ENCODE results near the gene BOLA2B.
"Not testable (repeated sequence)": the region's sequence is repeated elsewhere in the genome, so short reads cannot be mapped to it uniquely, and the experiment has no call there.

BOLA2B gene

DNA sequence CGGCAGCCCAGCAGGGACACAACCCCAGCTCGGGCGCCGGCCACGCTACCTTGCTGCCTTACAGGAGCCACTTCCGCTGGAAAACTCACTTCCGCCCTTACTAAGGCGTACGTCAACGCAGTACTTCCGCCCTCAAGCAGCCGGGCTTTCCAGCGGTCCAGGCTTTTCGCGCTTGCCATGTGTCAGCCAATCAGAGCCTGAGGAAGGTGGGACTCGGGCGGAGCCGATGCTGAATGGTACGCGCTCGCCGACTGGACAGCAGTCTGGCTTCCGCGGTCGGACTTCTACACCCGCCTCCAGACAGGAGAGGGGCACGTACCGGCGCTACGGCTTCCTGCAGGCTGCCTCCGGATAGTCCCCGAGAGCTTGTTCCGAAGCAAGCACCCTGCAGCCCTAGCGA lies at the start of gene BOLA2B, which contains the start of gene SLX1A:
Gene BOLA2B, minus strand, starts transcription at position 52 of the 400 bp plus-strand sequence. CDS start 71 bp downstream, outside the sequence.
Gene SLX1A, plus strand, starts transcription at position 261 of the 400 bp plus-strand sequence. CDS start 210 bp downstream, outside the sequence.
- not testable (repeated sequence) for DNase-seq

DNA sequence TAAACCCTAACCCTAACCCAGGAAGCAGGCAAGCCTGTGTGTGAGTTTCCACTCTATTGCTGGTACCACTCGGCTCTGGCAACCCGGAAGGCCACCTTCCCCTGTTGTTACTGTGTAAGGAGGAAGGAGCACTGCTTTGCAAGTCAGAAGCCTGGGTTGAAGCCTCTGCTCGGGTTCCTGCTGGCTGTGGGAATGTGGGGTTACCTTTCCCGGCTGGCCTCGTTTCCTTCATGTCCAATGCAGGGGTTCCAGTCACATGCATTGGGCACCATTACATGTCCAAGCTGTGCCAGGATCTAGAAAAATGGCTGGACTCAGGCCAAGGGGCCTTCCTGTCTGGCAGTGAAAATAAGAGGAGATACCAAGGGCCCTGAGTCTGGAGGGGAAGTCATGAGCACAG lies 23.6 kb upstream of the BOLA2B start:
- peak in 1 of 2 experiments; percentile 0 for DNase-seq

DNA sequence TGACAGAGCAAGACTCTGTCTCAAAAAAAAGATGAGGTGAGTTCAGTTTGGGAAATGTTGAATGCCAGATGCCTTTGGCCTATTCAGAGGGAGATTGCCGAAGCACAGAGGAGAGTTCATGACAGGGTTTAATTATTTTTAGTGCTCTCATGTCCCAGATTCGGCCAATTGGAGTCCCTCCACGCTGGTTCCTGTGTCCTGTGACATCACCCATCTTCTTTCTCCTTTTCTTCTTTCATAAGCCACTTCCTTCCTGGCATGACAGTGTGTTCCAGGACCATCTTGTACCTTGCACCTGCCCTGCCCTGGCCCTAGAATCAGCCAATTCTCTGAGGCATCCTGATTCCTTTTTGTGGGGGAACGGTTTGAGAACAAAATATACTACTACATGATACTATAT lies 17.9 kb upstream of the BOLA2B start:
- DNase-seq: not testable (repeated sequence)

DNA sequence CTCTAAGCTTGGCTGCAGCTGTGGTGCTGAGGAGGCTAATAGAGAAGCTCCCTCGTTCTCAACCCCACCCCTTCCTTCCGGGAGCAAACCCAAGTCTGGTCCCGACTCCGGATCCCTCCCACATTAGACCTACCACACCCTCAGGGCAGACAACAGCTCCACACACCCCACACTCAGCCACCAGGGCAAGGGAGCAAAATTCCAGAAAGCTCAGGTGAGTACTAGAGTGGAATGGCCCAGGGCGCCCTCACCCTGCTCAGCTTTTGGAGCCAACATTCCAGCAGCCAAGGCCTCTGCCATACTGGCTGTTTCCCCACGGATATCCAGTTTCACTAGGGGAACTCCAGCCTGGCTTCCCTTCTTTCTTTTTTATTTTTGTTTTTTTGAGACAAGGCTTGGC lies 15.6 kb upstream of the BOLA2B start:
- DNase-seq: peak; percentile 29 to 37

DNA sequence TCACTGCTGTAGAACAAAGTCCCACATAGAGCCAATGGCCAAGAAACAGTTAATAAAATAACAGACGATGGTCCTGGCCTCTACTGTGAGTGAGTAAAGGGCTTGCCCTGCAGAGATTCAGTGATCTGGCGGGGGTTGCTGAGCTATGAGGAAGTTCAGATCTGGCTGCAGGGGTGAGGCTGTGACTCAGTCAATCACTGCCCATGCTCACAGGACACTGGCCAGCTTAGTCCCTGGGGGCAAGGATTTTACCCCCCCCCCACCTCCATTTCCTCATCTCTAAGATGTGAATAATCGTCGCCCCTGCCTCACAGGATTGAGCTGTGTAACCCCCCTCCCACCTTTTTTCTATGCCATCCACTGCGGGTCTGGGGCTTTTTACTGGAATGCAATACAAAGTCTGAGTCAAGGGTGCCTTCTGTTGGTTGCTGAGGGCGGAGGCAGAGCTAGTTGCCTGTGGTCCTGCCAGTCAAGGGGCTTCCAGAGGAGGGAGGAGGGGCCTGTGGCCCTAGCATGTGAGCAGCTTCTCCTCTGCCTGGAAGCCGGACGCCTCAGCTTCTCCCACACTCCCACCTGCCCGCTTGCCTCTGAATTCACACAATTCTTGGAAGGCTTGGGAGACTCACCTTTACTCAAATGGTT lies 13.7 kb upstream of the BOLA2B start:
- not testable (repeated sequence) for DNase-seq

DNA sequence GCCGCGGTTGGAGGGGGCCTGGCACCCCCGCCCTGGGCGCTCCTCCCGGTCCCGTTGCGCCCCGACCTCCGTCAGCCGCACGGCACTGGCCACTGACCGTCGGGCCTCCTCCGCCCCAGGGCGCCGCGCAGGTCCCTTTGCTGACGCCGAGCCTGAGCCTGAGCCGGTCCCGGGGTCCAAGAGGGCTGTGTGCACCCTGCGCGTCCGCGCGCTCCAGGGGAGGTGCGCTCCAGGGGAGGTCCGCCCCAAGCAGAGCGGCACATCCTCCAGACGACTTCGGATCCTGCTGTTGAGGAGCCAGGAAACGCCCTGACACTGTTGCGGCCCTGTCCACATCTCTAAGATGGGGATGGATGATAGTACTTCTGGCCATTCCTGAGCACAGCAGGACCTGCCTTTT lies 12.8 kb upstream of the BOLA2B start:
- DNase-seq: not testable (repeated sequence)

DNA sequence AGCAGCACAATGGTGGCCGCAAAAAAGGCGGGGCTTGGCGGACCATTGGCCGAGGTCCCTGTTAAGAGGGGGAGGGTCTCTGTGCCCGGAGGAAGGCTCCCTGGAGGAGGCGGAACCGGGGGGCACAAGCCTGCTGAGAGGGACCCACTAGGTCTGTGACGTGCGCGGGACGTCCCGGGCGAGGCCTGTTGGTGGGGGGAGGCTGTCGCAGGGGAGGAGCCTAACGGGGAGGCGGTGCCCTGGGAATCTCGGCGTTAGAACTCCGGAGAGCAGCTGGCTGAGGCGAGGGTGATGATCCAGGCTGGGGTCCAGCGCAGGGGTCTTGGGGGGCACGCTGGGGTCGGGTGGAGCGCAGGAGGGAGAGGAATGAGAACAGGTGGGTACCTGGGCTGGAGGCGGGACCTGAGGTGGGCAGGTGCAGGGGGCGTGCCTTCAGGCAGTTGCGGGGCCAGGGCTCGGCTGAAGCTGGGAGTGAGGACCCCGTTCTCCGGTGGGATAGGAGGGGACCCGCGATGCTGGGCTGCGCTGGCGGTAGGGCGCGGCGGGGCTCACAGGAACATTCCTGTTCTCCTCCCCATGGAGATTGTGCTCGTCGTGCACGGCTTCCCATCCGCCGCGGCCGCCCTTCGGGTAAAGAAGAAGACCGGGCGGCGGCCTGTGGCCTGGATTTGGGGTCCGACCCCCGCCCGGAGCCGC lies 12.2 kb upstream of the BOLA2B start:
- DNase-seq: peak in 1 of 2 experiments; percentile 0

DNA sequence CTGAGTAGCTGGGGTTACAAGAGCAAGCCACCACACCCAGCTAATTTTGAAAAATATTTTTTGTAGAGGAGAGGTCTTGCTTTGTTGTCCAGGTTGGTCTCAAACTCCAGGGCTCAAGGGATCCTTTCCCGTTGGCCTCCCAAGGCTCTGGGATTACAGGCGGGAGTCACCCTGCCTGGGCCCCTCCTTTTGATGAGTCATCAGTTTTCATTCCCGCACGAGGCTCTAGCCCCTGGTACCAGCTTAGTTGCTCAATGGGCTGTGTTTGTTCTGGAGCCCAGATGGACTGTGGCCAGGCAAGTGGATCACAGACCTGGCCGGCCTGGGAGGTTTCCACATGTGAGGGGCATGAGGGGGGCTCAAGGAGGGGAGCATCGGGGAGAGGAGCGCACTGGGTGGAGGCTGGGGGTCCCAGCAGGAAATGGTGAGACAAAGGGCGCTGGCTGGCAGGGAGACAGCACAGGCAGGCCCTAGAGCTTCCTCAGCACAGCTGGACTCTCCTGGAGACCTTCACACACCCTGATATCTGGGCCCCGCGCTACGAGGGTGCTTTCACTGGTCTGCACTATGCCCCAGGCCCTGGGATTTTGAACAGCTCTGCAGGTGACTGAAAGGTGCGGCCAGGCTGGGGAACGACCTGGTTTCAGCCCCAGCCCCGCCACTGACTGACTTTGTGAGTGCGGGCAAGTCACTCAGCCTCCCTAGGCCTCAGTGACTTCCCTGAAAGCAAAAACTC lies 6.3 kb upstream of the BOLA2B start:
- not testable (repeated sequence) for DNase-seq

DNA sequence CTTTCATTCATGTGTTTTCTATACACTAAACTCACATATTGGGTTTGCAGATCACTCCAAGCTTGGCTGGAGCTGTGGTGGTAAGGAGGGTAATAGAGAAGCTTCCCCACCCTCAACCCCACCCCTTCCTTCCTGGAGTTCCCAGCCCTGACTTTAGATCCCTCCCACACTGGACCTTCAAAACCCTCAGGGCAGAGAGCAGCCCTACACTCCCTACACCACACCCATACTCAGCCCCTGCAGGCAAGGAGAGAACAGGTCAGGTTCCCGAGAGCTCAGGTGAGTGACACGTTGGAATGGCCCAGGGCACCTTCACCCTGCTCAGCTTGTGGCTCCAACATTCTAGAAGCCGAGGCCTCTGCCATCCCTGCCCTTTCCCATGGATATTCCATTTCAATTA lies 5.6 kb upstream of the BOLA2B start, which contains the start of gene SULT1A3:
Gene SULT1A3, plus strand, starts transcription at position 207 of the 400 bp plus-strand sequence. CDS start 1,474 bp downstream, outside the sequence.
- not testable (repeated sequence) for DNase-seq

DNA sequence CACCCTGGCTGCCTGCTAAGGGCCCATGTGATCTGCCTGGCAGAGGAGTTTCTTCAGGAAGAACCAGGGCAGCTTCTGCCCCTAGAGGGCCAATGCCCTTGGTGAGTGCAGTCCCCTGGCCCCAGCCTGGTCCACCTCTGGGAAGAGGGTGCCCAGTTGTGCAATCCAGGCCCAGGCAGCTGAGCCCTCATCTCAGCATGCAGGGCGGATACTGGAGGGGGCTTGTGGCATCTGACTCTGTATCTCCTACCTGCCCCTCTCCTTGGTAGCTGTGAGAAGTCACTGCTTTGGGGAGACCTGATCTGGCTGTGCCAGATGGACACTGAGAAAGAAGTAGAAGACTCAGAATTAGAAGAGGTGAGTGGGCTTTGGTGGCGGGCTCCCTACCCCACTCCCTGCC lies 3.5 kb upstream of the BOLA2B start:
- not testable (repeated sequence) for DNase-seq

DNA sequence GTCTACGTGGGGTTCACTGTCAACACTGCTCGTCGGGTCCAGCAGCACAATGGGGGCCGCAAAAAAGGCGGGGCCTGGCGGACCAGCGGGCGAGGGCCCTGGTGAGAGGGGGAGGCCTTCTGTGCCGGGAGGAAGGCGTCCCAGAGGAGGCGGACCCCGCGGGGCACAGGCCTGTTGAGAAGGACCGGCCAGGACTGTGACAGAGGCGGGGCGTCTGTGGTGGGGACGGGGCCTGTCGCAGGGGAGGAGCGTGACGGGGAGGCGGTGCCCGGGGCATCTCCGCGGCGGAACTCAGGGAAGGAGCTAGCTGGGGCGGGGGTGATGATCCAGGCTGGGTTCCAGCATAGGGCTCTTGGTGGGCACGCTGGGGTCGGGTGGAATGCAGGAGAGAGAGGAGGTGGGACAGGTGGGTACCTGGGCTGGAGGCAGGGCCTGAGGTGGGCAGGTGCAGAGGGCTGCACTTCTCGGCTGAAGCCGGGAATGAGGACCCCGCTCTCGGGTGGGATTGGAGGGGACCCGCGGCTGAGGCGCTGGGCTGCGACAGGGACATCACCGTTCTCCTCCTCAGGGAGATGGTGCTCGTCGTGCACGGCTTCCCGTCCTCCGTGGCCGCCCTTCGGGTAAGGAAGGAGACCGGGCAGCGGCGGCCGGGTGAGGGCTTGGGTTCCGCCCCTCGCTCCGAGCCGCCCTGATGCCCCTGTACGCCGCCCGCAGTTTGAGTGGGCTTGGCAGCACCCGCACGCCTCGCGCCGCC lies 883 bp upstream of the BOLA2B start:
- DNase-seq: not testable (repeated sequence)

DNA sequence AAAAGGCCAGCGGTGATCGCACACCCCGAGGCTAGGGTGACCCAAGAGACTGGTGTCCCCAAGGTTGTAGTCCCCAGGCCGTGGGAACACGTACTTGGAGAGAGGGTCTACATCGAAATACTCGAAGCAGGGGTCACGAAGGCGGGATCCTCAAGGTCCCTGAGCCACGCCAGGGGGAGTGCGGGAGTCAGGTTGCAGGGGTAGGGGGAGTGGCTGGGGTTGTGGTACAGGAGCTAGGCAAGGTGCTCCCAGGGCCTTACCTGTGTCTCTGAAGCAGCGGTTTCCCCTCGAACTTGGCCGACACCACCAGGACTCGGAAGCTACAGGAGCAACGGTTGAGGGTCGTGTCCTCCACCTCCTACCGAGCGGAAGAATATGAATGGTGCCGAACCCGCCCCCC lies 368 bp downstream of the BOLA2B start:
- not testable (repeated sequence) for DNase-seq

DNA sequence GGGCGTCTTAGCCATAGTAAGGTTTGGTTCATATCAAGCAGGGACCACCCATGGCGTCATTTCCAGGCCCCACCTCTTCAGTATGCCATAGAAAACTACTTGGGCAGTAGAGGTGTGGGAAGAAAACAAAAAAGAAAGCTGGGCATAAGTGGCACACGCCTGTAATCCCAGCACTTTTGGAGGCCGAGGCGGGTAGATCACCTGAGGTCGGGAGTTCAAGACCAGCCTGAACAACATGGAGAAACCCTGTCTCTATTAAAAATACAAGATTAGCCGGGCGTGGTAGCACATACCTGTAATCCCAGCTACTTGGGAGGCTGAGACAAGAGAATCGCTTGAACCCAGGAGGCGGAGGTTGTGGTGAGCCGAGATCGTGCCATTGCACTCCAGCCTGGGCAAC lies 2.3 kb downstream of the BOLA2B start:
- DNase-seq: not testable (repeated sequence)

DNA sequence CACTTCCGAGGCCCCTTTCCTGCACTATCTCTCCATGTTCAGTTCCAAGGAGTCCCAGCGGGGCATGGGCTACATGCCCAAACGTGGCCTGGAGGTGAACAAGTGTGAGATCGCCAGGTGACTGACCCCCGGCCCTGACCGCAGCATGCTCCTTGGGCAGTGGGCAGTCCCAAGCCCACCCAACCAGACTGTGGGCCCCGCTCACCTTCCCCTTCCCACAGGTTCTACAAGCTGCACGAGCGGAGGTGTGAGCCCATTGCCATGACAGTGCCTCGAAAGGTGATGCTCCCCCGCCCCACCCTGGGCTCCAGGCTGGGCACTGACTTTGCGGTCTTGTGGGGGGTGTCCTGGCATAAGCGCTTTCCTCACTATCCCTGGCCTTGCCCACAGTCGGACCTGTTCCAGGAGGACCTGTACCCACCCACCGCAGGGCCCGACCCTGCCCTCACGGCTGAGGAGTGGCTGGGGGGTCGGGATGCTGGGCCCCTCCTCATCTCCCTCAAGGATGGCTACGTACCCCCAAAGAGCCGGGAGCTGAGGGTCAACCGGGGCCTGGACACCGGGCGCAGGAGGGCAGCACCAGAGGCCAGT lies 5.4 kb downstream of the BOLA2B start:
- no peak for DNase-seq

DNA sequence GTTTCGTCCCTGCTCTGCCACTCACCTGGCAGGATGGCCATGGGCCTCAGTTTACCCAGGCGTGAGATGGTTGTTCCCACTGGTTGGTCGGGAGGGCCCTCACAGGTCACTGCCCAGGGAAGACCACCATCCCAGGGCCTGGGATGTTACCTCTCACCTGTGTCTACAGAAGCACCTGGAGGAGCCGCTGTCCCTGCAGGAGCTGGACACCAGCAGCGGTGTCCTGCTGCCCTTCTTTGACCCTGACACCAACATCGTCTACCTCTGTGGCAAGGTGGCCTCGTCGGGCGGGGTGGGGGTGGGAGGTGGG lies 6.0 kb downstream of the BOLA2B start:
- DNase-seq: no peak

DNA sequence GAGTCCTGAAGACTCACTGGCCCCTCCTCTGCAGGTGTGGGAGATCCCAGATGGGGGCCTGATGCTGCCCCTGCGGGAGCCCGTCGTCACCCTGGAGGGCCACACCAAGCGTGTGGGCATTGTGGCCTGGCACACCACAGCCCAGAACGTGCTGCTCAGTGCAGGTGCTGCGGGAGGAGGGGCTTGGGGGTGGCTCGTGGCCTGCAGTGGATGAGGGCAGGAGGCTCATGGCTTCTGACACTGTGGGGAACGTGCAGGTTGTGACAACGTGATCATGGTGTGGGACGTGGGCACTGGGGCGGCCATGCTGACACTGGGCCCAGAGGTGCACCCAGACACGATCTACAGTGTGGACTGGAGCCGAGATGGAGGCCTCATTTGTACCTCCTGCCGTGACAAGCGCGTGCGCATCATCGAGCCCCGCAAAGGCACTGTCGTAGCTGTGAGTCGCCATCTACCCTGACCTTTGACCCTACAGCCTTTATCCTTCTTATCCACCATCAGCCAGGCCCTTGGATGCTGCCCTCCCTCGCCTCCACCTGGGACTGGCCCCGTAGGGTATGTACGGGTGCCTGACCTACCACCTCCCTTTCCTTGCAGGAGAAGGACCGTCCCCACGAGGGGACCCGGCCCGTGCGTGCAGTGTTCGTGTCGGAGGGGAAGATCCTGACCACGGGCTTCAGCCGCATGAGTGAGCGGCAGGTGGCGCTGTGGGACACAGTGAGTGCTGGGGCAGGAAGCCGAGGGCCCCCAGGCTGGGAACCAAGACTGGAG lies 6.5 kb downstream of the BOLA2B start:
- peak; percentile 88 for DNase-seq

DNA sequence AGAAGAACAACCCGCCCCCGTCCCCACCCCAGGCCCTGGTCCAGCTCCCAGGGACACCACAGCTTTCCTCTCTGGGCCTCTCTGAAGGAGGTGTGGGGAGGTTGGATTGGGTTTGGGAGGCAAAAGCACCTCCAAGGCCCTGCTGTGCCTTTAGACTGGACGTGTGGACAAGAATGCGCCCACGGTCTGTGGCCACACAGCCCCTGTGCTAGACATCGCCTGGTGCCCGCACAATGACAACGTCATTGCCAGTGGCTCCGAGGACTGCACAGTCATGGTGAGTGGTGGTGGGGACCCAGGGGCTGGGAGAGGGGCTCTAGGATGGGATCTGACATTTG lies 7.1 kb downstream of the BOLA2B start:
- DNase-seq: no peak

DNA sequence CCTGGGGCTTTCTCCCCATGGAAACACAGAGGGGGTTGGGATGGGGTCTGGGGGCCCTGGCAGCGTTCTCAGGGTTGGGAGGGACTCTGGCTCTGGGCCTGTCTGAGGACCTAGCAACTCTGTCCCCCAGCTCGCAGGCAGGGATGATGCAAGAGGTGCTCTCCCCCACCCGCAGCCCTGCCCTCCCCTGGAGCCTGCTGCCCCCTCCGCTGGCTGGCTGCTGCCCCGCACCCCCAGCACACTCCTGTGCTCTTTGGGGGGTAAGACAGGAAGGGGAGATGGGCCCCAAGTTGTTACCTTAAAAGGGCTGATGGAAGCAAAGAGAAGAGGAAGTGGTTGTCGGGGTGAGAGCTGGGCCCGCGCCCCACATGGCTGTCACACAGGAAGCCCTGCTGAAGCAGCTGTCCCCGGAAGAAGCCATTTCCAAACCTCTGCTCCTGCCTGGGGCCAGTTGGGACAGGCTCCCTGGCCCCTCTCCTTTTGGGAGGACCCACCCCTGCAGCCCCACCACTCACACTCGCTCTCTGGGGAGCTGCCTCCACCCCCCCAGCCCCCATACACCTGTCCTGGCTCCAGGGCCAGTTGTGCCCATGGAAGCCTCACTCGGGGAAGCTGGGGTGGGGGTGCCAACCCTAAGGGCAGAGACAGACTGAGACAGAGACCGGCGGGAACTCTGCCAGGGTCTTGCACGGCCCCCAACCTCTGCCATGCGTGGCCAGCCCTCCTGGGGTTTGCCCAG lies 7.6 kb downstream of the BOLA2B start:
- peak; percentile 64 to 69 for DNase-seq

DNA sequence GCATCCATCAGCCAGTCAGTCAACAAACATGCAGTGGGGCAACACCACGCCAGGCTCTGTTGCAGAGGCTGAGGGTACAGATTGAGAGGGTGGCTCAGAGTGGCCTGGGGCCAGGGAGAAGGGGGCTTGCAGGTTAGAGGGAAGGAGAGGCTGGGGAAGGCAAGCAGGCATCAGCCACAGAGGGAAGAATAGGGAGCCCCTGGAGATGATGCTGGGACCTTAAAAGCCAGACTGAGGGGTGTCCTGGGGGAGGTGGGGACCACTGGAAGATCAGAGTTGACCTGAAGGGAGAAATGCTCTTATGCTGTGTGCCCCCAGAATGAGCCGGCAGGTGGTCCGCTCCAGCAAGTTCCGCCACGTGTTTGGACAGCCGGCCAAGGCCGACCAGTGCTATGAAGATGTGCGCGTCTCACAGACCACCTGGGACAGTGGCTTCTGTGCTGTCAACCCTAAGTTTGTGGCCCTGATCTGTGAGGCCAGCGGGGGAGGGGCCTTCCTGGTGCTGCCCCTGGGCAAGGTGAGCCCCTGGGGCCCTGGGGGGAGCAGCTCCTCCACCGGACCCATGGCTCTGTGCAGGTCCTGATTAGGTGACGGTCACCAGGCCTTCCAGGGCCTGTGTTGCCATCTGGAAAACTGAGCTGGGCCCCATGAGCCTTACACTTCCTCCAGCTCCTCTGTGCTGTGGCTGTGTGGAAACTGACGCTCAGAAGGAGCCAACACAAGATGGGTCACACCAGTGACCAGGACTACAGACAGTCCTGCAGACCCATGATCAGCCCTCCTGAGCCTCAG lies 8.4 kb downstream of the BOLA2B start:
- DNase-seq: peak in 1 of 2 experiments; percentile 11

All from activated CD4-positive, alpha-beta T cell treated with anti-CD3 and anti-CD28 coated beads, Interleukin-2, amount 50 U/mL, for 4 hours (primary cell).